ENCODE measurements around the gene PNPLA1.

DNA sequence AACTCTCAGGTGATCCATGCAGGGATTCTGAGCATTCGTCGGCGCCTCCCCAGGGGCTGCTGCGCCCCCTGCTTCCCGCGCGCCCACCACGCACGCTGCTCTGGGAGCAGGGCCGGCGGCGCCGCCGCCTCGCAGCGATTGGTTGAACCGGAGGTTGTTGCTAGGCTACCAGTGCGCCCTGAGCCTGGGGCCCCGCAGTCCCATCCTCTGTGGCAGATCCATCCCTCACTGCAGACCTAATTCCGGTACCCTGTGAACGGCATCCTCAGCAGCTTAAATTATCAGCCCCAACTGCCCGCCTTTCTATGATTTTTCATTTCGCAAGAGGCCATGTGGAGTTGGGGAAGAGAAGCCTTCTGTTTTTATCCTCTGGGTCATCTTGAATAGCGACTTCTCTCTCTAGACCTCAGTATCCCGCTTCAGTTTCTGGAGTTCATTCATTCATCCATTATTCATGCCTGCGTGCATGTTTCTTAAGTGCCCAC is 15.4 kb downstream of the PNPLA1 start:
- TF ChIP-seq, protein P1, sequence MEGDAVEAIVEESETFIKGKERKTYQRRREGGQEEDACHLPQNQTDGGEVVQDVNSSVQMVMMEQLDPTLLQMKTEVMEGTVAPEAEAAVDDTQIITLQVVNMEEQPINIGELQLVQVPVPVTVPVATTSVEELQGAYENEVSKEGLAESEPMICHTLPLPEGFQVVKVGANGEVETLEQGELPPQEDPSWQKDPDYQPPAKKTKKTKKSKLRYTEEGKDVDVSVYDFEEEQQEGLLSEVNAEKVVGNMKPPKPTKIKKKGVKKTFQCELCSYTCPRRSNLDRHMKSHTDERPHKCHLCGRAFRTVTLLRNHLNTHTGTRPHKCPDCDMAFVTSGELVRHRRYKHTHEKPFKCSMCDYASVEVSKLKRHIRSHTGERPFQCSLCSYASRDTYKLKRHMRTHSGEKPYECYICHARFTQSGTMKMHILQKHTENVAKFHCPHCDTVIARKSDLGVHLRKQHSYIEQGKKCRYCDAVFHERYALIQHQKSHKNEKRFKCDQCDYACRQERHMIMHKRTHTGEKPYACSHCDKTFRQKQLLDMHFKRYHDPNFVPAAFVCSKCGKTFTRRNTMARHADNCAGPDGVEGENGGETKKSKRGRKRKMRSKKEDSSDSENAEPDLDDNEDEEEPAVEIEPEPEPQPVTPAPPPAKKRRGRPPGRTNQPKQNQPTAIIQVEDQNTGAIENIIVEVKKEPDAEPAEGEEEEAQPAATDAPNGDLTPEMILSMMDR (IDR thresholded peaks at IDR 0.05) = no peak
- TF ChIP-seq POLR2A (IDR thresholded peaks at IDR 0.05) = no peak
